ENCODE results near the gene TMEM170B. TPM values are rescaled to one million over a fixed set of nuclear protein-coding genes. Genes with fewer than 3 reads are reported as not detected.

Gene TMEM170B
- total and polyA plus RNA-seq, 2 of the 8 experiments (the other 6 are each of a cell fraction or from before 2014, with no cell fraction given): 0.80 to 4.3 TPM

DNA sequence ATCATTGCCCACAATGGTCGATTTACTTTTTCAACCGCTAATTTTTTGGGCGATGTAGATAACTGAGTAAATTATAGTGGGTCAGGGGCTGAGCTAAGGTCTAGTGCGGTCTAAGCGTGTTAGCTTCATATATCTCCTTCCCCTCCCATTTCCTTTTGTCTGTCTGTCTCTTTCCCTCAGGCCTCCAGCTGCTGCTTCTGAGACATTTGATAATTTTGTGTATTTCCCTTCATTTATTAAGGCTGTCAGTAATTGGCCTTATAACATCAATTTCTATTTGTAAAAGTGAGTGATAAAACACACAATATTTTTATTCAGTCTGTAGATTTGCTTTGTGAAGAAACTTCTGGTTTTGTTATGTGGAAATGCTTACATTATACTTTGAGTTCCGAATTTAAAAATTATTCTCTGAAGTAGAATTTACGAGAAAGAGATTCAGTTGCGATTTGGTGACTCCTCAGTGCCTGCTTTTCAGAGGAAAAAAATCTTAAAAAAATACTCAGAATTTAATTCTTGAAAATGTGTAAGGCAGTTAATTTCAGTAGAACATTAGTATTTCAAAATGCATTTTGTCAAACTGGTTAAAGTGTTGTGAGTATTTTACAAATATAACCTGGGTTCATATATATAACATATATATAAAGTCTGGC lies 1.4 kb downstream of the TMEM170B start:
- no peak overlapping the region for H2BK120ac ChIP-seq (replicated peaks; ENCODE audit: low read depth, low read length)
- H3K23me2 ChIP-seq (ENCODE audit: low read depth, low read length): peaks cover 15% of the 10 kb centered on the region; the same call in 1 of the 2 replicates
- no peaks in the 10 kb centered on the region for H3K79me1 ChIP-seq (ENCODE audit: low read depth, low read length)
- H3K14ac ChIP-seq (ENCODE audit: insufficient read length): no peak overlapping the region
- TF ChIP-seq SRF (IDR thresholded peaks at IDR 0.05; ENCODE audit: low read depth, low read length): no peak
- TF ChIP-seq GABPA (IDR thresholded peaks at IDR 0.05; ENCODE audit: borderline replicate concordance, insufficient read depth, low read length): no peak
- no peak for TF ChIP-seq YY1 (IDR thresholded peaks at IDR 0.05; ENCODE audit: low read depth, low read length)
- no peak for TF ChIP-seq FOSL1 (IDR thresholded peaks at IDR 0.05; ENCODE audit: insufficient read depth, low read depth, low read length)
- TF ChIP-seq JUN (IDR thresholded peaks at IDR 0.05; ENCODE audit: low read depth, low read length): no peak
- no peak overlapping the region for H4K91ac ChIP-seq (replicated peaks; ENCODE audit: insufficient read length, low read length)
- H3K9ac ChIP-seq (replicated peaks in 1 of 4; ENCODE audit: extremely low read depth in 1 of 4, low read depth in 3 of 4, low read length in 3 of 4): no peak overlapping the region
- DNase-seq (ENCODE audit: low read depth in 1 of 2, low spot score in 2 of 2) (no peak), FAIRE-seq (no peak)
- peak overlapping the region; percentile 57 to 85 (median 59); a peak in 7 of 8 replicates for H3K4me3 ChIP-seq (ENCODE audit: extremely low read depth in 1 of 4, insufficient read depth in 2 of 4, low read depth in 3 of 4, low read length in 4 of 4)
- H3K36me3 ChIP-seq (ENCODE audit: control insufficient read depth in 2 of 4, insufficient read depth in 4 of 4, low read length in 3 of 4): no peaks in the 10 kb centered on the region
- ChIA-PET POLR2A (ENCODE audit: partially characterized antibody) (no interaction called here), CTCF (ENCODE audit: partially characterized antibody) (interaction anchor here (2.0 kb wide), 1 partner anchor 14 kb away, joined by 6 read pairs; no protein-coding TSS in a partner anchor)
- peaks cover 0 to 10% (median under 1%) of the 10 kb centered on the region in 4 experiments; a peak in 4 of 7 replicates for H3K27me3 ChIP-seq (replicated peaks in 1 of 4; ENCODE audit: control insufficient read depth in 3 of 4, extremely low read depth in 1 of 4, insufficient read depth in 3 of 4, low read length in 3 of 4)
- no peak overlapping the region for H2BK12ac ChIP-seq (ENCODE audit: low read depth, low read length)
- no peak overlapping the region for H3K18ac ChIP-seq (ENCODE audit: extremely low read depth, low read length)
- no peak overlapping the region for H3K4ac ChIP-seq (replicated peaks; ENCODE audit: insufficient read length, low read depth, low read length)
- no peak overlapping the region for H2BK15ac ChIP-seq (ENCODE audit: low read length)
- no peak overlapping the region for H2BK20ac ChIP-seq (ENCODE audit: low read length)
- H2AFZ ChIP-seq (ENCODE audit: low read length): no peak overlapping the region
- H3K4me2 ChIP-seq (ENCODE audit: insufficient read depth in 1 of 2, low read depth in 2 of 2, low read length in 2 of 2): peak overlapping the region; percentile 65 to 88
- H3K56ac ChIP-seq (replicated peaks; ENCODE audit: insufficient read length, low read depth, low read length): no peak overlapping the region
- H2AK5ac ChIP-seq (ENCODE audit: low read depth, low read length): no peak overlapping the region
- WGBS, 2 experiments (ENCODE audit: extremely low coverage in 1 of 2, insufficient coverage in 1 of 2, insufficient read length in 1 of 2, insufficient replicate concordance in 2 of 2, low coverage in 1 of 2, low lambda C conversion rate in 2 of 2, missing lambda C conversion rate in 1 of 2): 45% methylated on average over 8 of the region's 8 CpGs; no CpG with 5 or more reads in 1 of the 2 experiments
- no peak overlapping the region for H2BK5ac ChIP-seq (ENCODE audit: low read depth, low read length)
- H4K20me1 ChIP-seq (replicated peaks in 1 of 2; ENCODE audit: control insufficient read depth in 1 of 2, insufficient read depth in 2 of 2, low read length in 2 of 2): peaks cover 0 to 2% of the 10 kb centered on the region in 2 experiments
- no peak overlapping the region for H3K27ac ChIP-seq (ENCODE audit: low read depth, low read length)
- no peak overlapping the region for H4K8ac ChIP-seq (ENCODE audit: extremely low read depth, insufficient read depth, low read length)
- no peaks in the 10 kb centered on the region for H3K9me3 ChIP-seq (ENCODE audit: insufficient read depth in 2 of 2, low read depth in 1 of 2, low read length in 1 of 2)
- no peaks in the 10 kb centered on the region; a peak in 1 of 7 replicates for H3K4me1 ChIP-seq (replicated peaks in 1 of 4; ENCODE audit: control insufficient read depth in 3 of 4, insufficient read depth in 4 of 4, low read length in 3 of 4)
- no peak overlapping the region for H3K23ac ChIP-seq (ENCODE audit: insufficient read length)
- H3K79me2 ChIP-seq (ENCODE audit: control insufficient read depth in 1 of 2, insufficient read depth in 2 of 2, low read length in 2 of 2): no peaks in the 10 kb centered on the region
- no peak overlapping the region for H4K5ac ChIP-seq (ENCODE audit: insufficient read length, low read depth, low read length)
